Activated T-helper 9 cell treated with anti-CD3 and anti-CD28 coated beads, Interleukin-2, amount 50 U/mL, for 16 hours (primary cell): ENCODE measurements around the gene TRIM63.

Experiments
- DNase-seq: peaks from one replicate; pipeline ENCODE4 v3.0.0-alpha.2; 2020; ENCODE audit warnings: low read depth

TRIM63 gene

DNA sequence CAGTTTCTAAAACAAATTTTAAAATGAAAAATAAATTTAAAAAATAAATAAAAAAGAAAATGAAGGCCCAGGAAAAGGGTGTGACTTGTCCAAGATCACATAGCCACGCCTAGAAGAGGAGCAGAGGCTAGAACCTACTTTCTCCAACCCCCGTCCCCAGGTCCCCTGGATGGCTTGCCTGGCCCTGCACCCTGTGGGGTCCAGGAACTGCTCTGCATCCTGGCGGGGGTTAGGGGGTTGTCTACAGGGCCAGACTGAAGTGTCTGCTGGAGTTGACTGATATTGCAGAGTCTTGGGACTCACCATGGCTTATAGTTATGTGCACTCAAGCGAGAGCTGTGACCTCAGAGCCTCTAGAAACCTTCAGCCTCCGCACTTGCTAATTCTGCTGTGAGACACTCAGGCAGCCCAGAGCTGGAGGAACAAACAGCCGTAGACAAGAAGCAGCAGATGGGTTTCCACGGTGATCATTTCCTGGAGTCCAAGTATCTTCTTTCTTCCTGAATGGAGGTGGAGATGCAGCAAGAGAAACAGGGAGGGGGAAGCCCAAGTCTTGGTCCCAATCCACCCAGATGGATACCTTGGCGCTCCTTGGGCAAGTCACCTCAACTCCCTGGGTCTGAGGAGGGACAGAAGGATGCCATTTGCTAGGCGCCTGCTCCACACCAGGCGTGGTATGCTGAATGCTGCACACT is 51.0 kb downstream of the TRIM63 start:
- DNase-seq = no peak

DNA sequence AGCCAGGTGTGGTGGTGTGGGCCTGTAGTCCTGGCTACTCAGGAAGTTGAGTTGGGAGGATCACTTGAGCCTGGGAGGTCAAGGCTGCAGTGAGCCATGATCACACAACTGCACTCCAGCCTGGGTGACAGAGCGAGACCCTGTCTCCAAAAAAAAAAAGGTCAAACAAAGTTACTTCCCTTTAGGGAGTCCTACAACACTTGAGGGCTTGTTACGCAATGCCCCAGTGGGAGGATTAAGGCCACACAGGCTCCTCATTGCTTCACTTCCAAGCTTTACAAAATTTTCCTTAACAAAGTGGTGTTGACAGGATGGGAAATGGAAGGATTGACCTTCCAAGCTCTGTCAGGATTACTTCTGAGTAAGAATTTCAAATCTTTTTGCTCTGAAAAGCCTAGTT is 52.1 kb downstream of the TRIM63 start:
- no peak for DNase-seq

DNA sequence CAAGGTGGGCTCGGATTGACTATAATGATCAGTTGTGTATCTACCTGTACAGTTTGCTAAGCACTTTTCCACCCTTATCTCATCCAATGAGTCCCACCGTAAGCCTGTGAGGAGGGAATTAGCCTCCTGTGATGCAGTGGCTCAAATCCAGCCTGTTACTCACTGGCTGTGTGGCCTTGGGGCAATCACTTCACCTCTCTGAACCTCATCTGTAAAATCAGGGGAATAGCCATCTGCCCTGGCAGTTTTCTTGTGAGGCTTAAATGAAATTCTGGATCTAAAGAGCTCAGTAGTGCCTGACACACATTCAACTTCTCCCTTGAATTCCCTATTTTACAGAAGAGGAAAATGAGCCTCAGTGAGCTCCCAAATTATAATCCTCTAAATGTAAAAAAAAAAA is 53.3 kb downstream of the TRIM63 start:
- no peak for DNase-seq

DNA sequence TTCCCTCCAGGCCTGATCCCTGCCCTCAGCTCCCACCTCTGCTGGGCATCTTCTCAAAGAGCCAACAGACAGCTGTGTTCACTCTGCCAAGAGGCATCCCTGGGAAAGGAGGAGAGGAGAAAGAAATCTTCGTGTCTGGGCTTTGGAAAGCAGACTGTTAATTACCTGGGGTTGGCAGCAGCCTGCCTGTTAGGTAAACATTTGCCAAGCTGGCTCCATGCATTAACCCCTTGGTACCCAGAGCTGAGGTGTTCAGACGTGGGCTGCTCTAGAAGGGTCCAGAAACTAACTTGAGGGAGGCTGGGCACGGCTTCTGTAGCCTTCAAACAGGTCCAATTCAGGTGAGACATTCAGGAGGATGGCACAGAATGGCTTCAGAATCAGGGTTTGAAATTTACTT is 54.6 kb downstream of the TRIM63 start:
- no peak for DNase-seq

DNA sequence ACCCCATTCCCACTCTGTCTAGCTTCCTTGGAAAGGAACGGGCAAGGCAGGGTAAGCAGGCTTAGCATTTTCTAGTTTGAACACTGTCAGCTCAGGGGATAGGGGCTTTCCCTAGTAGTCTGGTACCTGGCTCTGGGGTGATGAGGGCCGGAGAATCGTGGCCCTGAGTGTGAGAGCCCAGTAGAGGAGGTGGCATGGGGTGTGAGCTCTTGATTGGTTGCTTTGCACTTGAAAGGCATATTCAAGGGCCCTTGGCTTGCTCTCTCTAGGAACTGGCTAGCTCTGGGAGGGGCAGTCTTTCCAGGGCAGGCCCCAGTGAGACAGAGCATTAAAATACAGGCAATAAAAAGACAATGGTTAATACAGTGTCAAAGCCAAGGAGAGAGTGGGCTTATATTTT is 56.6 kb downstream of the TRIM63 start:
- no peak for DNase-seq

DNA sequence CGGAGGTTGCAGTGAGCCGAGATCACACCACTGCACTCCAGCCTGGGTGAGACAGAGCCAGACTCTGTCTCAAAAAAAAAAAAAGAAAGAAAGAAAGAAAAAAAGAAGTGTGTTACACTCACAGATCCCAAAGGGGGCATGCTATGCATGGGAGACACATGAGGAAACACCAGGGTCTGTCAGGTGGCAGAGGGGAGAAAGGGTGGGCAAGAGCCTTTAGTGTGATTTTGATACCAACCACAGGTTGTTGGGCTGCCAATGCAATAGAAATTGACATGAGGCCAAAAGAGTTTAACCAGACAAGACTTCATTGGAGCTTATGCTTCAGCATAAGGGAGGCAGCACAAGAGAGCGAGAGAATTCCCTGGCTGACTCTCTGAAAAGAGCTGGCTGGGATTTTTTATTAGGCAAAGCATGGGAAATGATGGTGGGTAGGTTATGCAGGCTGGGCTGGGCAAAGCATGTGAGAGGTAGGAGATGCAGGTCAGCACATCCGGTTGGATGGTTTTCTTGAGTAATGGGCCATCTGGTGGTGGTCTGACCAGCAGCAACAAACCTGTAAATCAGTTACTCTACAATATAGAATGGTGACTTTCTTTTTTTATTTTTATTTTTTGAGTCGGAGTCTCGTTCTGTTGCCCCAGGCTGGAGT is 57.5 kb downstream of the TRIM63 start:
- no peak for DNase-seq

DNA sequence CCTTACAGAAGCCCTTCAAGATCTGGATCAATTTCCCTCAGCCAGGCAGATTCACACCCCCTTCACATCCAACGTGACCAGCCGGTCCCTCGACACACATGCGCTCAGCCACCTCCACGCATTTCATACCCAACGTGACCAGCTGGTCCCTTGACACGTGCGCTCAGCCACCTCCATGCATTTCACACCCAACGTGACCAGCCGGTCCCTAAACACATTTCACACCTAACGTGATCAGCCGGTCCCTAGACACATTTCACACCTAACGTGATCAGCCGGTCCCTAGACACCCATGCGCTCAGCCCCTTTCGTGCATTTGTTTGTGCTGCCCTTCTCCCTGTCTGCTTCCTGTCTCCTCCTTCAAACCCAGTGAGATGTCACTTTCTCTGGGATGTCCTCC is 60.7 kb downstream of the TRIM63 start:
- DNase-seq = no peak

DNA sequence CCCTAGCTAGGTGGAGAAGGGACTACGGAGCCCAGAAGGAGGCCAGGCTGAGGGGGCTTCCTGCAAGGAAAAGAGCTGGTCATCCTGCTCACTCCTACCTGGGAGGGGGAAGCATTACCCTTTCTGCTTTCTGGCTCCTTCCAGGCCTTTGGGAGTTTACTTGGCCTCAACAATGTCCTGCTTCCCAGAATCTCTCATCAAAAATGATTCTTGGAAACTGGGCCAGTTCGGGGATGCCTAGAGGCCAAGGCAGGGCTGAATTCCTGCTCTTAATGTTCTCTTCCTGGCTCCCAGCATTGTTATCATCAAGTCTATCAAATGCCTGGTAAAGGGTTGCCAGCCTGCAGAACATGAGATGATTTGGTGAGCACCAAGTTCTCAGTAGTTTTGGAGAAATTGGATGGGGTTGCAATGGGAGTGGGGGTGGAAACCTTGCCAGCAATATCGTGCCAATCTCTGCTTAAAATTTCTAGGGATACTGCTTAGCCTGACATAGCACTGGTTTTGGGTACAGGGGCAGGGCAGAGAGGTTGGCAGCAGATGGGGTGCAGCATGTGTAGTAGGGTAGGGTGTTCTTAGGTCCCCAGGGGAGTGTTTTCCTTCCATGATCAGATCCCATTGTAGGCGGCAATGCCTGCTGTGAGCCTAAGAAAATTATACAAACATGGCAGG is 61.9 kb downstream of the TRIM63 start:
- DNase-seq = no peak

DNA sequence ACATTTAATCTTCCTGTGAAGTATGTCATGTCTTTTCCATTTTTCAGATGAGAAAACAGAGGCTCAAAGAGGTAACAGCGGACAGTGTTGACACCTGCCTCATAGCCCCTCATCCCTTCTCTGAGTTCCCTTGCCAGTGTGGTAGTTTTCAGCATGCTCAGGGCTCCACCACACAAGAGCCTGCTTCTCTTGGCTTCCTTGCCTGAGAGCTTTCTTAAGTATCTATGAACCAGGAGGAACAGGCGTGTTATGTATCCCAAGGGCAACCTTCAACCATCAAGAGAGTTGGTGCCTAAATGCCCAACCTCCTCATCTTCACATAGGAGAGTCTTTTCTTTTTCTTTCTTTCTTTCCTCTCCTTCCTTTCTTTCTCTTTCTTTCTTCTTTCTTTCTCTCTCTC is 63.7 kb downstream of the TRIM63 start:
- no peak for DNase-seq

DNA sequence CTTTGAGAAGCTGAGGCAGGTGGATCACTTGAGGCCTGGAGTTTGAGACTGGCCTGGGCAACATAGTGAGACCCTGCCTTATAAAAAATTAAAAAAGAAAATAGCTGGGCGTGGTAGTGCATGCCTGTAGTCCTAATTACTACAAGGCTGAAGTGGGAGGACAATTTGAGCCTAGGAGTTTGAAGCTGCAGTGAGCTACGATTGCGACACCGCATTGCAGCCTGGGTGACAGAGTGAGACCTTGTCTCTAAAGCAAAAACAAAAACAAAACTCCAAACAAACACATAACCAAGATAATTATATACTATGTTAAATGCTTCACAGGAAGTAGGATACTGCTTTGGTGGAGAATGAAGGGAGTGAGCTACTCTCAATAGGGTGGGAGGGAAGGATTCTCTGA is 64.2 kb downstream of the TRIM63 start:
- DNase-seq = no peak
